Measurements from ENCODE around the gene FBLN2. TPM values are rescaled to one million over a fixed set of nuclear protein-coding genes. Genes with fewer than 3 reads are reported as not detected.

The FBLN2 gene
- total RNA-seq, 1 donor from 2014 or later: 0.91 TPM

- no peak for DNase-seq (ENCODE audit: low read depth)
Measured at GRCh38 chr3:13658681-13659080, 109.8 kb downstream of the FBLN2 start.

DNA sequence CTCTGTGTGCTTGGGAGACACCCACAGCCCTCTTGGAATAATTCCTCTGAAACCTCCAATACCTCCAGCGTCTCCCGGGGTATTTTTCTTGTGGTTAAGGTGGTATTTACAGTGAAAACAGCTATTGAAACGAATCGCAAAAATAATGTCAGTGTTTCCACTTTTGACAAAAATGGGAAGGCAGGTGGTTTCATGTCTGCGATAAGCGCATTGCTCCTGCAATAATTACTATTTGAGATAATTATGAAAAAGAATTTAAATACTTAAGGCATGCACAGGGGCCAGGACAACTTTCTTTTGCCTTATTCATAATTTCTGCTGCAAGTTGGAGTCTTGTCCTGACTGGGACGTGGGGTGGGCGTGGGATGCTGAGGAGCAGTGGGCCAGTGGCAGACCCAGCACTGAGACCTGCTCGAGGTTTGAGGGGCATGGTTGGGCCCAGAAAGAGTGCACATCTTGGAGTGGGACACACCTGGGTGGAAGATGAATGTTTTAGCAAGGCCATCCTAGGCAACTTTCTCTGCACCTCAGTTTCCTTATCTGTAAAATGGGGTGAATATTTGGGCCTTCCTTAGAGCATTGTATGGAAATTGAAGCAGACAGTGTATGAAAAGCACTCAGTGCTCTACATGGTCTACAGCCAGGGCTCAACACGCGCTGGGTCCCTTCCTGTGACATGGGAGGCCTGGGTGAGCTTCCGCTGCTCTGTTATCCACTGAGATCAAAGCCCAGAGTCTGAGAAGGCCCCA is 110.5 kb downstream of the FBLN2 start:
- no peak for DNase-seq (ENCODE audit: low read depth)

GRCh38 chr3:13660042-13660874 is 111.3 kb downstream of the FBLN2 start:
- DNase-seq (ENCODE audit: low read depth): no peak

DNA sequence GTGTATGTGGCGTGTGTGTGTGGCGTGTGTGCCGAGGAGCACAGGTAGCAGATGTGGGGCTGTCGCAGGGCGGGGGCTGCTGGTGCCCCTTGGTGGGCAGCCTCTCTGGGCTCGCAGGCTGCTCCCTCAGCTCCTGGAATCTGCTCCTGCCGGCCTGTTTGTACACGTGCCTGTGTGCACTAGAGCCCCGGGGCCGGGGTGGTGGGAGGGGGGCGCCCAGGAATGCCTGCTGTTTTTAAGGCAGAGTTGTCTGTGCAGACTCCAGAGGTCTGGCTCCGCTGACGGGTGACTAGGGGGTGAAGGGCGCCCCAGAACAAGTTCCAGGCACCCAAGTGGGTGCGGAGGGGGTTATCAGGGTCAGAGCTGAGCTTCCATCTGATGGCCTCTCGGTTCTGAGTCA is 112.2 kb downstream of the FBLN2 start:
- DNase-seq (ENCODE audit: low read depth): no peak

DNA sequence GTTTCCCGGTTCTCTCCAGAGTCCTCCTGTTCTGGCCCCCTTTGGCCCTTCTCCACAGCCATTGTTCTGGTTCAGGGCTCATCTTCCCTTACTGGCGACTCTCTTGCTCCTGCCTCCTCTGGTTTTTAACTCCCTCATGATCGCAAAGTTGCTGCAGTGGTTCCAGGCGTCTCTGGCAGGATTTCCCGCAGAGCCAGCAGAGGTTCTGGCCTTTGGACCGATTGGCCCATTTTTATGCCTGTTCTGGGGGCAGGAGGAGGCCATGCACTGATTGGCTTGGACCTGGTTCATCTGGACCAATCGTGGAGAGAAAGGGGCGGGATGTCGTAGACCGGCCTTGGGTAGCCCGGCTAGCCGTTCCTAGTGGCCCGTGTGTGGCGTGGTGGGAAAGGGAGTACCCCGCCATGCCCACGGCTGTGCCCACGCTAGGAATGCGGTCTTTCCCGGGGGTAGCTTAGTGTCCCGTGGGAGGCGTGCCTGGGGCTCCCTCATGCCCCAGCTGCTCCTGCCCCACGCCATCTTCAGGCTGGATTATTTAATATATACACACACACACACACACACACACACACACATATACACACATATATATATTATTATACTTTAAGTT is 113.4 kb downstream of the FBLN2 start:
- DNase-seq (ENCODE audit: low read depth): no peak

- DNase-seq (ENCODE audit: low read depth): no peak
Measured at GRCh38 chr3:13663781-13664535, 115.0 kb downstream of the FBLN2 start.

DNA sequence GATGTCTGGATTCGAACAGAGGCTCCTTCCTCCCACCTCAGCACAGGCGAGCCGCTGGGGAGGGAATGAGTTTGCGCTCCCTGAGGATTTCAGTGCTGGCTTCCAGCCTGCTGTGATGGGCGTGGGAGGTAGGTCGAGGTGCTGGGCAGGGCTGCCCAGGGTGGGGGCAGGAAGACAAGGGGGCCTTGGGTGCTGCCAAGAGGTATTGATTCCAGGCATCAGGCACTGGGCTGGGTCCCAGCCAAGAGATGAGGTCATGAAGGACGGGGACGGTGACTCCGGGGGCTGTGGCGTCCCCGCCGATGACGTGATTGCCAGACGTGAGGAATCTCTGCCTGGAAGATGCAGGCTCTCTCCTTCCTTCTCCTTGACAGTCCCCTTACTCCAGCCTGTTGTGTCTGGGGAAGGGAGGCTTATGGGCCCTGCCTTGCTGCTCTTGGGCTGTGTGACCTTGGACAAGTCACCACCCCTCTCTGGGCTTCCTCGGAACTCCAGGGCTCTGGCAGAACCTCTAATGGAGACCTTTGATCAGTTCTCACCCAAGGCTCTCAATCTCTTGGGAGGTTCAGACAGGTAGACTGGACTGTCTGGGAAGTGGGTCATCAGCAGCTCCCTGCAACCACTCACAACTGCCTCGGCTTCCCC is 116.8 kb downstream of the FBLN2 start:
- DNase-seq (ENCODE audit: low read depth): no peak

GRCh38 chr3:13666227-13666619 is 117.3 kb downstream of the FBLN2 start:
- no peak for DNase-seq (ENCODE audit: low read depth)

GRCh38 chr3:13666781-13667709 is 118.1 kb downstream of the FBLN2 start:
- no peak for DNase-seq (ENCODE audit: low read depth)

- no peak for DNase-seq (ENCODE audit: low read depth)
Measured at GRCh38 chr3:13668136-13668535, 119.2 kb downstream of the FBLN2 start.

- no peak for DNase-seq (ENCODE audit: low read depth)
Measured at GRCh38 chr3:13669457-13669856, 120.5 kb downstream of the FBLN2 start.

- no peak for DNase-seq (ENCODE audit: low read depth)
Measured at GRCh38 chr3:13670292-13670691, 121.4 kb downstream of the FBLN2 start.

- no peak for DNase-seq (ENCODE audit: low read depth)
Measured at GRCh38 chr3:13671482-13672233, 122.7 kb downstream of the FBLN2 start.

DNA sequence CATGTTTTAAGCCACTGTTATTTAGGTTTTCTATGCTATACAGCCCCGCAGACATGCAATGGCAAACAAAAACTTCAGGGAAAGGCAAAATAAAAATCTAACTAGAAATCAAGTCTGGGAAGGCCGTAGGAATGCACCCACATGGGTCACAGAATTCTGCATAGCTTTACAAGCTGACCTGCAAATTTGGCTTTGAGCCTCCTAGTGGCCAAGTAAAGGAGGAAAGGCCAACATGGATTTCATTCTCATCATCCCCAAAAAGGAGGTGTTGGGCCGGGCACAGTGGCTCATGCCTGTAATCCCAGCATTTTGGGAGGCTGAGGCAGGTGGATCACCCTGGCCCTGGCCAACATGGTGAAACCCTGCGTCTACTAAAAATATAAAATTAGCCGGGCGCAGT is 124.3 kb downstream of the FBLN2 start:
- DNase-seq (ENCODE audit: low read depth): no peak

DNA sequence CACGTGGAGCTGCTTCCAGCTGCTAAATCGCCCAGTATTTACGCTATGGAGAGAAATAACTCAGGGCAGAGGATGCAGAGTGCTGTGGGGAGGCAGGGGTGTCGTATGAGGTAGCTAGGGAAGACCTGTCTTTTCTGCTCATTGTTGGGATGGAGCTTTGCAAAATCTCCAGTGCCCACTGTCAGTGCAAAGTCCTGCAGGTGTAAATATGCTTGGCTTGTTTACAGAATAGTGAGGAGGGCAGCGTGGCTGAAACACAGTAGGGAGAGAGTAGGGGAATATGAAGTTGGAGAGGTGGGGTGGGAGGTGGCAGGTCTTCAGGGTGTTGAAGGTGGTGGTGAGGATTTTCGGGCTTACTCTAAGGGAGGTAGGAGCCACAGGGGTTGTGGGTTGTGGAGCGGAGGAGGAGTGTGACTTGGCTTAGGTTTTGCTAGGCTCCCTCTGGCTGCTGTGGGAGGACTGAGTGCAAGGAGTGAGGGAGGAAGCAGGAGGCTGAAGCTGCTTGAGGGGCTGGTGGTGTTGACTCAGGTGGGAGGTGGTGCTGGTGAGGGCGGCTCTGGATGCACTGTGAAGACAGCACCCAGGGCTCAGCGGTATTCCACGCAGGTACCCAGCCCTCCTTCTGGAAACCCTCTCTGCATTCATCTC is 125.7 kb downstream of the FBLN2 start:
- no peak for DNase-seq (ENCODE audit: low read depth)

- DNase-seq (ENCODE audit: low read depth): no peak
Measured at GRCh38 chr3:13676356-13677017, 127.6 kb downstream of the FBLN2 start.

DNA sequence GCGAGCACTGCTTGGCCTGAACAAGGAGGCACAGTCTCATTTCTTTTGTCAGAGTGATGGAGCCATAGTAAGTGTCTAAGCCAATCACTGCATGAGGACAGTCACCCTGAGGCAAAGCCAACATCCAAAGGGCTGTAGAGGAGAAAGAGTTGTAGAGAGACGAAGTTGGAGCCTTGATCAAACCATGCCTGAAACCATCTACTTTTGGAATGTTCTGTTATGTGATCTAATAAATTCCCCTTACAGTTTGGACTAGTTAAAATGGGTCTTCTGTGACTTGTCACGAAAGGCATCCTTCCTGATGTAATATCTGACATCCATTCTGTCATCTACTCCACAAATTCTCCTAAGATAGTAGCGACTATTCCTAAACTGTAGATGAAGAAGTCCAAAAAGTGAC is 128.3 kb downstream of the FBLN2 start:
- DNase-seq (ENCODE audit: low read depth): no peak

DNA sequence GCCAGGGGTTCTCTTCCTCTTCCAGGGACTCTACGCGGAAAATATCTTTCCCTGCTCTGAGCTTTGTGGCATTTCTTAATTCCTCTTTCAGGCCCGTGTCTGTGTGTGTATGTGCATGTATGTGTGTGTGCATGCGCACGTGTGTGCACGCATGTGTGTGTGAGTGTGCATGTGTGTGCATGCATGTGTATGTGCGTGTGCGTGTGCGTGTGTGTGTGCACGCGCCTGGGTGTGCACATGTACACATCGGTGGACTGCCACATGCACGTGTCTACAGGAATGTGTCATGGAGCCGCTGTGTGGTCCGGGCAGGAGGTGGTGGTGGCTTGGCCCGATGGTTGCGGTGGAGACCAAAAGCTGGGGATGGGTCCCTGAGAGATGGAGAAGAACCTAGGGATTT is 133.0 kb downstream of the FBLN2 start:
- no peak for DNase-seq (ENCODE audit: low read depth)
